ENCODE measurements around the gene EIF2S3B.
"Not testable (repeated sequence)": the region's sequence is repeated elsewhere in the genome, so short reads cannot be mapped to it uniquely, and the experiment has no call there.

EIF2S3B gene

GRCh38 chr12:10505620-10506019, at the start of gene EIF2S3B:
EIF2S3B (plus strand) TSS chr12:10505890; CDS start chr12:10505903, 13 bp downstream.
- DNase-seq (ENCODE audit: low read depth, low spot score), result no peak

GRCh38 chr12:10456856-10457255, 48.8 kb upstream of the EIF2S3B start:
- no peak for DNase-seq (ENCODE audit: low read depth, low spot score)

DNA sequence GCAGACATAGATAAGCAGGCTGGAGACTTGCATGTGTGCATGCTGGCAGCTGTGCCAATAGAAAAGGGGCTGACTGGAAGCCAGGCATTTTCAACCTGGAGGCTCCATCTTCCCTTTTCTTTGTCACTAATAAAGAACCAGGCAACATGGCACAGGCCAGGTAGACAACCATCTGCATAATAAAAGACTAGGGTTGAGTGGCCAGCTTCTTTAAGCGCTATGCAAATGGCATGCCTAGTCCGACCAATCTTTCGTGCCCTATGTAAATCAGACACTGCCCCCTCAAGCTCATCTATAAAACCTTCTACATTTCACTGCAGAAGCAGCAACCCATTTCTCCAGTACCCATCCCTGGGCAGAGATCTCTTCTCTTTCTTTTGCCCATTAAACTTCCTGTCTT, 47.9 kb upstream of the EIF2S3B start:
- no peak for DNase-seq (ENCODE audit: low read depth, low spot score)

GRCh38 chr12:10466311-10466710, 39.4 kb upstream of the EIF2S3B start:
- DNase-seq (ENCODE audit: low read depth, low spot score), result no peak

- no peak for DNase-seq (ENCODE audit: low read depth, low spot score)
Measured at GRCh38 chr12:10469701-10470100, 36.0 kb upstream of the EIF2S3B start.

GRCh38 chr12:10472808-10473207, 32.9 kb upstream of the EIF2S3B start:
- not testable (repeated sequence) for DNase-seq (ENCODE audit: low read depth, low spot score)

GRCh38 chr12:10481901-10482300, 23.8 kb upstream of the EIF2S3B start:
- DNase-seq (ENCODE audit: low read depth, low spot score), result not testable (repeated sequence)

GRCh38 chr12:10487328-10487727, 18.4 kb upstream of the EIF2S3B start:
- not testable (repeated sequence) for DNase-seq (ENCODE audit: low read depth, low spot score)

DNA sequence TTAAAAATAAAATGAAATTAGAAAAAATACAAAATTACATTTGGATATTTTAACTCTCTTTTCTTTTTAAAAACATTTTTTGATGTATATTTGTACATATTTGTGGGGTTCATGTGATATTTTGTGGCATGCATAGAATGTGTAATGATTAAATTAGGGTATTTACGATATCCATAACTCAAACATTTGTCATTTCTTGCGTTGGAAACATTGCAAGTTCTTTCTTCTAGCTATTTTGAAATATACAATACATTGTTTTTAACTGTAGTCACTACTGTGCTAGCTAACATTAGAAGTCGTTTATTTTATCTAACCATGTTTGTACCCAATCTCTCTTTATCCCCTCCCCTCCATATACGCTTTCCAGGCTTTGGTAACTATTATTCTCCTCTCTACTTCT, 13.9 kb upstream of the EIF2S3B start:
- no peak for DNase-seq (ENCODE audit: low read depth, low spot score)

DNA sequence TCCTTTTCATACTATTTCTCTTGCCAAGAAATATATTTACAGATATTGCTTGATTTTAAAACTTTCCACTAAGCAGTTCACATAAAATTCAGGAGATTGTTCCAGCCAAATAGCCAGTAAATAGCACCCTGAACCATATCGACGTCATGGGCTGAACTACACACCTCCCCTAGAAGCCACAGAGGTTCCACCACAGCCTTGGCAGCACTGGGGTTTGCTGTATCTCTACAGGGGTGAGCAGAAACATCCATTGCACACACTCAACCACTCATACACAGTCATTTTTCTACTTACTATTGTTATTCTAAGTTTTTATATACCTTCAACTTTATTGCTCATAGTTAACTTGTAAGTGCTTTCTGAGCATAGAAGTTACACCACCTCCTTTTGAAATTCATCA, 8.1 kb upstream of the EIF2S3B start:
- no peak for DNase-seq (ENCODE audit: low read depth, low spot score)

- no peak for DNase-seq (ENCODE audit: low read depth, low spot score)
Measured at GRCh38 chr12:10498042-10498441, 7.6 kb upstream of the EIF2S3B start.

GRCh38 chr12:10501030-10501429, 4.7 kb upstream of the EIF2S3B start:
- DNase-seq (ENCODE audit: low read depth, low spot score), result no peak

GRCh38 chr12:10503460-10503859, 2.2 kb upstream of the EIF2S3B start:
- no peak for DNase-seq (ENCODE audit: low read depth, low spot score)

DNA sequence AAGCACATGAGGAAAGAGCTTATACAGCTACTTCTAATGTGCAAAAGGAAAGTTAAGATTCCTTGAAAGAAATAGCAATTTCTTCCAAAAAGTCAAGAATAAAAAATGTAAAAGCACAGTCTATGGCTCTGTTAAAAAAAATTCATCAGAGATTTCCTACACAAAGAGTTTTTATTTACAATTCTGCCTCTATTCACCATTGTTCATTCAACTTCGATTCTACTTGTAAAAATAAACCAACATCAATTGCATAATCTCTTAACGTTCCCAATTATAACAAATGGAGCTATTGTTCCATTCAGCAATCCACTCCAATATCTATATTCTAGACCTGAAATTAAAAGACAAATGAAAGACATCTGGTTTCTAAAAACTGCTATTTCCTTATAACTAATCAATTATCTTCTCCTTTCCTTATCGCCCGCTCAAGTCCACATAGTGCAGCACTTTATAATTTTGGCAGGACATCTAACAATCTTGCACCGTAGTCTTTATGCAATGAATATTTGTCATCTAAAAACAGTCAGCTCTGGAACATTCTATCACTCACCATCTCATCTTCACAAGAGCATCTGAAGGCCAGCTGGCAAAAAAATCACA, 6.2 kb downstream of the EIF2S3B start:
- no peak for DNase-seq (ENCODE audit: low read depth, low spot score)

GRCh38 chr12:10512798-10513197, 7.1 kb downstream of the EIF2S3B start:
- no peak for DNase-seq (ENCODE audit: low read depth, low spot score)

DNA sequence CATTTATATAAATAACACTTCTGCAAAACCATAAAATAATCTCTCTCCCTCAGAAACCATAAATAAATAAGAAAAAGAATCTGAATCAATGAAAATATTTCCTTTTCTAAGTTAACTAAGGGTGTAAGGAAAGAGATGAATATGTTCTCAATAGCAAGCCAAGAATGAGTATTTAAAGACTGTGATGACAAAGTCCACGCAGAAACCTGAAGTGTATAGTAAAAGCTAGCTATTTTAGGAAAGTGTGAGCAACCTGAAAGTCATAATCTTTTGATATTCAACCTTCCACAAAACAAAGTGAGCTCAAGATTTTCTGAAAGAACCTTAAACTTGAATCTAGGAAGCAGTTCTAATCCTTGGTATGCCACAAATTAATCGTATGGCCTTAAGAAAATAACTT, 15.9 kb downstream of the EIF2S3B start:
- no peak for DNase-seq (ENCODE audit: low read depth, low spot score)

DNA sequence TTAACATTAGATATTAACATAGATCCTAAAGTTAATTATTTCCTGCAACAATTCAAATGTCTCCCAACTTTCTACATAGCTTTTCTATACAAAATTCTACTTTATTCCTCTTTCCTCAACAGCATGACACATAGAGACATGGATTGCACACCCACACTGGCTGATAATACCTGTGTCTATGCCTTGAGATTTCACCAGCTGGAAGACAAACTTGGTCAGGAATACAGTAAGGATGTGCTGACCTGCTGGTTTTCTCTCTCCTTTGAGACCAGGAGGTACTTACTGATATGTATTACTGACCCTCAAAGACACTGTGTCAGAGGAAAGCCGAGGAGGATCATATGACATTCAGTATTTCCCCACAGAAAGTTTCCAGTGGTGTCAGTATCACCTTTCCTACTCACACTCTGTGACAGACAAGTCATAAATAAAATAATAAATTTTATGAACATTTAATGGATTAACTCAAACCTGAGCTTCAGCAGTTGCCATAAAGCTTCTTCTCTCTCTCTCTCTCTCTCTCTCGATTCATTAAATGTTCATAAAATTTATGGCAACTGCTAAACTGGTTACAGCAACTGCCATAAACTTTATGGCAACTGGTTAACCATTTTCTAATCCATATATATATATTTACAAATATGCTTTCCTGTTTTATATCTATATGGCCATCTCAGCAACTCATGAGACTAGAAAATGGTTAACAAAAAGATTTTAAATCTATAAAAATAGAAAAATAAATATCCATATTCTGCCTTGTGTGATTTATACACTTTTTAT, 22.7 kb downstream of the EIF2S3B start:
- no peak for DNase-seq (ENCODE audit: low read depth, low spot score)

- DNase-seq (ENCODE audit: low read depth, low spot score), result no peak
Measured at GRCh38 chr12:10529603-10530002, 23.9 kb downstream of the EIF2S3B start.

- no peak for DNase-seq (ENCODE audit: low read depth, low spot score)
Measured at GRCh38 chr12:10537721-10538120, 32.0 kb downstream of the EIF2S3B start.

DNA sequence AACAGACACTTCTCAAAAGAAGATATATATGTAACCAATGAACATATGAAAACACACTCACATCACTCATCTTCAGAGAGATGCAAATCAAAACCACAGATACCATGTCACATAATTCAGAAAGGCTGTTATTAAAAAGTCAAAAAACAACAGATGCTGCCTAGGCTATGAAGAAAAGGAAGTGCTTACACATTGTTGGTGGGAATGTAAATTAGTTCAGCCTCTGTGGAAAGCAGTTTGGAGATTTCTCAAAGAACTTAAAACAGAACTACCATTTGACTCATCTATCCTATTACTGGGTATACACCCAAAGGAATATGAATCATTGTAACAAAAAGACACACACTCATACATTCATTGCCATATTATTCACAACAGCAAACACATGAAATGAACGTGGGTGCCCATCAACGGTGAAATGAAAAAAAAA, 35.1 kb downstream of the EIF2S3B start:
- no peak for DNase-seq (ENCODE audit: low read depth, low spot score)

GRCh38 chr12:10543499-10543898, 37.8 kb downstream of the EIF2S3B start:
- DNase-seq (ENCODE audit: low read depth, low spot score), result no peak

- DNase-seq (ENCODE audit: low read depth, low spot score), result no peak
Measured at GRCh38 chr12:10551375-10551774, 45.7 kb downstream of the EIF2S3B start.

GRCh38 chr12:10553148-10553547, 47.5 kb downstream of the EIF2S3B start:
- DNase-seq (ENCODE audit: low read depth, low spot score), result no peak
